ENCODE measurements around the gene SERPINB1.

Gene SERPINB1

DNA sequence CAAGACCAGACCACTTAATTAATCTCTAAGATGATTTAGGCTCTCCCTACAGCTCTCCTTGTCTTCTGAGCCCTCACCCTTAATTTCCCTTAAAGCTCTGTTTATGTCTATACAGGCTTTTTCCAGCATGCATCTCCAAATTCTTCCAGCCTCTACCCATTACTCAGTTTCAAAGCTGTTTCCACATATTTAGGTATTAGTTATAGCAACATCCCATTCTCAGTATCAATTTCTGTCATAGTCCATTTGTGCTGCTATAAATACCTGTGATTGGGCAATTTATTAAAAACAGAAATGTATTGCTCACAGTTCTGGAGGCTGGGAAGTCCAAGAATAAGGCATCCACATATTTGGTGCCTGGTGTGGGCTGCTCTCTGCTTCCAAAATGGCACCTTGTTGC lies 2.3 kb upstream of the SERPINB1 start:
- no peak for DNase-seq

DNA sequence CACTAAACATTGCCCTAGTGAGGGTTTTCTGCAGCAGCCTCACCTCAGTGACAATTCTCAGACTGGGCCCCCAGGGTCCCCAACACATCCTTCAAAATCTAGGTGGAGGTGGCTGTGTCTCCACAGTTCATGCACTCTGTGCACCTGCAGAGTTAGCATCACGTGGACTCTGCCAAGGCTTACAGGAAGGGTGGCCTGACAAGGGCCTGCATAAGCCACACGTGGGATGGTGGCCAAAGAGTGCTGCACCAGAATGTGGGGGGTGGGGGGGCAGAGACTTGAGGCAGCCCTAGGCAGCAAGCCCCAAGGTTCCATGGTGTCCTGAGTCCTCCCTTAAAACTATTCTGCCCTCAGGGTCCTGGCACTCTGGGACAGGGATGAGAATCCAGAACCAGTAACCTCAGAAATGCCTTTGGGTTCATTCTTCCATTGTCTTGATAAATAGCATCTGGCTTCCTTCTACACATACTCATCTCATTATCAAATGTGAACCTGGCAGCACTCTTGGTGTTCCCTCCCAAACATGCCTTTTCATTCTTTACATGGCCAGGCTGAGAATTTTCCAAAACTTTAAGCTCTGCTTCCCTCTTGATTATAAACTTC lies 1.6 kb upstream of the SERPINB1 start:
- DNase-seq = no peak

GRCh38 chr6:2842139-2842552 lies 483 bp upstream of the SERPINB1 start:
- no peak for DNase-seq

DNA sequence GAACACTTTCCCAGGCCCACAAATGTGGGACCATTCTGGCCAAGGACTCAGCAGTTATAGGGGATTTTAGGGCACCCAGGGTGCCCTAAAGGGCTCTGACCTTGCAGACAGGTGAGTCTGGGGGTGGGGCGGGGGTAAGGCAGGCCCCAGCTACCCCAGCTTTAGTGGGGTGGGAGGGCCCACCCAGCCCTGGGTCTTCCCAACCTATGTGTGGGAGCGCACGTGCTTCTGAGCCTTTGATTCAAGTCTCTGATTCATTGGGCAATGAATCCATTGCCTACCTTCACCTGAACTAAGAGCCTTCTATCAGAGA lies 958 bp downstream of the SERPINB1 start:
- no peak for DNase-seq

DNA sequence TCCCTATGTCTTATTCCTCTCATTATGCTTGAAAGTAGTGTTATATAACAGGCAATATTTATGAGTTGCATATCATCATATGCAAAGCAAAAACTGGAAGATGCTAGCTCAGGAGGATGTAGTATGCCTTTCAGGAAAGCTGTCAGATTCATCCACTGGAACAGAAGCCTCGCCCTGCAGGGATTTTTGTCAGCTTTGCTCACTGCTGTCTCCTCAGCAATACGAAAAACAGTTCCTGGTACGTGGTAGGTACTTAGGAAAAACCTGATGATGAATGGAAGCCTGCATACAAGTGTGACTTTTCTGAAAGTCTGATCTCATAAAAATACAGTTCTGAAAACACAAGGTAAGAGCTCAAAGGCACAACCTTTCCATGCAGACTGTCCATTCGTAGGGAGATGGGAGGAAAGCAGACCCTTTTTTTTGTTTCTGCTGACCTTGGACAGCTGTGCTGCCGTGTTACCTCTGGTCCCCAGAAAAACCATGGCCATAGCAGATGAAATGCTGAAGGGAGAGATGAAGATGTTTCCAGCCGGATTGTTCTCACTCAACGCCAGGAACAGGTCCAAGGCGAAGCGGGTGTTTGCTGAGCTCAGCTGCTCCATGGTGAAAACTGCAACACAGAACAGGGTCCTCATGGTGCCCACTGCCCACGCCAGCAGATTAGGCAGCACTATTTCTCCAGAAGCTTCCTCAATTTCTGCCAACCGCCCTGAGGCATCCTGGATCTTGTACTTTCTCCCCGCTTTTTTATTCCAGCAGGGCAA lies 1.5 kb downstream of the SERPINB1 start:
- no peak for DNase-seq

DNA sequence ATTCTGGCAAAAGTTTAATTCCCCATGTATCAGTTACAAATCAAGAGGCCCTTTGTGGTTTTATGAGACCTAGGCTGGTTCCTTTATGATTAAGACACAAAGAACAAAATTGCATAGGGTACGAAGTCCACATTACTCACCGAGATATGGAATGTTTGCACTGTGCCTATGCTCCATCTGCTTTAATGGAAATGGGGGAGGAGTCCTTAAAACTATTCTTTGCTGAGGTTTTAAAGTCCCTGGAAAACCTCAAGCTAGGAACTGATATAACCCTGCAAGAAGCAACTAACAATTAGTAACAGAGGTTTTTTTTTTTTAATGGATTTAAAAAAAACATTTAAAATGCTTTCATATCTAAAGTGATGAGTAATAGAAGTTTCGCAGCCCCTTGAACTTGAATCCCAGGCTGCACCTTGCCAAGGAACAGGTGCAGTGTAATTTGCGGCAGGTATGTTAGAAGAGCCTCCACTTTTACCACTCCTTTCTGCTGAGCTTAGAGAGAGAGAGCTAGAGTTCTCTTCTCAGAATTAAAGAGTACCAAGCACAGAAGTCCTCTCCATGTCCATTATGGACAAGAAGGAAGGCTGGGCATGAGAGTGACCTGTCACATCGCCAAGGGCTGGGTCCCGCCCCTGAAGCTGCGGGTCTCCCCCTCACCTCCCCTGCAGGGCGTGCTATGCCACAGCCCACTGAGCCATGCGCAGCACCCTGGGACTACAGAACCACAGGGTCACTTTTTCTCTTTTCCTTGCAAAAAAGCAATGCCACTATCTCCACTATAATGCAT lies 2.3 kb downstream of the SERPINB1 start:
- DNase-seq = no peak

DNA sequence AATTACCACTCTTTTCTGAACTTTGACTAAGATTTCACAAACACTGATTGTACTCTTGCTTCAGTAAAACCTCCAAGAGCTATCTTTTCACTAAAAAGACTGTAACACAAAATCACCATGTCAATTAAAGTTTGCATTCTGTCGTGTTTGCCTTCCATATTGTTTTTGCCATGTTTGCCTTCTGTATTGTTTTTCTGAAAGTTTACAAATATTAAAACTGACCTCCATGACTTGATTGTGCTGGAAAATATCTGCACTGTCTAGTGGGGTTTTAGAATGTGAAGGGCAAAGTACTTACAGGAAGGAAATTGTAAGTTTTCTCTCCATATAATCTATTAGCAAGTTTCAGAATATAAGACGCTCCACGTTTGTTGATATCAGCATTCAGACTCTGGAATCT lies 3.4 kb downstream of the SERPINB1 start:
- DNase-seq = no peak

DNA sequence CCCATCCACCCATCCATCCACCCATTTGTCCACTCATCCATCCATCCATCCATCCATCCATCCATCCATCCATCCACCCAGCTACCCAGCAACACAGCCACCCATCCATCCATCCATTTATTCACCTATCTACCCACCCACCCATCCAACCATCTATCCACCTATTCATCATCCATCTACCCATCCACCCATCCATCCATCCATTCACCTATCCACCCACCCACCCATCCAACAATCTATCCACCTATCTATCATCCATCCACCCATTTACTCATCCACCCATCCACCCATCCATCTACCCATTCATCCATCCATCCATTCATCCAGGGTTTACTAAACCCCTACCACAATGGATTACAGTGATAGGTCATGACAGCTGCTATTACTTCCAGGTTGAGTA lies 7.4 kb downstream of the SERPINB1 start:
- DNase-seq = no peak

DNA sequence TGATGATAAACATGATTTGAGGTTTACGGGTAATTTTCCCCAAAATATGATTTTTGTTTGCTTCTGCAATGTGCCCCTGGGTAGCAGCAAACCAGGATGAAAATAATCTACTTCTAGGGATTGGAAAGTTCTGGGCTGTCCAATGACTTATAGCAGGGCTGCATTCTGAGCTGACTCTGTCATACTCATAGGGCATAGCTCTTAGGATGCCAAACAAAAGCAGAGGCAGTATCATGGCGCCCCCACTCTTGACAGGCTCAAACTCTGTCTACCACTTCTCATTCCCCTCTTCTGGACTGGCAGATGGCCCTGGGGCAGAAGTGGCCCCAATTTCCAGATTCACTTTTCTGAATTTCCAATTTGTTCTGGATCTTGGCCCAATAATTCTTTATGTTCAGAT lies 10.3 kb downstream of the SERPINB1 start:
- DNase-seq = no peak

- DNase-seq = no peak
Measured at GRCh38 chr6:2830183-2830582, 11.5 kb downstream of the SERPINB1 start.

DNA sequence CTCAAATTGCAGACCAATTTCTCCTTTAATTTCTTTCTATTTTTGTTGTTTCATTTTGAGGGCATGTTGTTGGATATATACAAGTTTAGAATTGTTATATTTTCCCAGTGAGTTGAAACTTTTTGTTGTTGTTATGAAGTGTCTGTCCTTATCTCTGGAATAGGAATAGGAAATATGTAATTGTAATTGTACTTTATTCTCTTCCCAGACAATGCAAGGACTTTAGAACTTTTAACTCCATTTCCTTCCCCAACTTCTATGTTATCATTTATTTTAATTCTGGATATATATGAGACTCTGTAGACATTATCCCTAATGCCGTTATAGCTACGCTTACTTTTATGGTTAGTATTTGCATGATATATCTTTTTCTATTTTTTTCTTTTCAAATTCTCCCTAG lies 12.4 kb downstream of the SERPINB1 start:
- no peak for DNase-seq

- no peak for DNase-seq
Measured at GRCh38 chr6:2828629-2829028, 13.0 kb downstream of the SERPINB1 start.

DNA sequence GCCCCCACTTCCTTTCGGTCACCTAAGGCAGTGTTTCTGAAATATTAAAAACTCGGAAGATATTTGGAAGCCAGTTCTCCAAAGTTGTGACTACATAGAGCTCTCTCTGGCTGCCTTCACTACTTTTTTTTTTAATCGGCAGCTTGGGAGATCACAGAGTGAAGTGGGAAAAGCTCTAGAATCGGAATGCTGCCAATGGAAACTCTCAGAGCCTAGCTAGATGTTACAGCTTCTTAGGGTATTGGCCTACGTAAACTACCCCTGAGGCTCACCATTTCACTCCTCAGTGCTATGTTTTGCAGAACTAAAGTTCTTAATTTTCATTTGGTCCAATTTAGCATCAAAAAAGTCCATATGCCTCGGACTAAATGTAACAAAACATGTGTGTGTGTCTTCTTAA lies 14.5 kb downstream of the SERPINB1 start:
- DNase-seq = no peak

DNA sequence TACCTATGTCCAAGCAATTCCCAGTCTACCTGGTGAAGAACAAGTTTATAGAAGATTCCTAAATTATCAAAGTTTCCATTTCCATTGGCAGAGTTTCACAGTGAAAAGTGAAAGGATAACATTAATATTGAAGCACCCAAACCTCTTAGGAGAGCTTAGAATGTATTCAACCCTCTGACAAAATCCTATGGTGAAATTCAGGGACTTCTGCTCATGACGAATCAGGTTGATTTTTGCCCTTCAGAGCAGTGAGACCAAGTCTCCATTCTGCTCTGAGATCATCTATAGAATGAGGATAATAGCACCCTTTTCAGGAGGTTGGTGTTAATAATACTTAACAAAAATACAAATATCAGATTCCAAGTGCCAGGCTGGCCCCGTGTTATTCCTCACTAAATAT lies 15.5 kb downstream of the SERPINB1 start:
- no peak for DNase-seq

GRCh38 chr6:2823104-2823850 lies 18.4 kb downstream of the SERPINB1 start:
- DNase-seq = no peak

GRCh38 chr6:2821554-2821953 lies 20.1 kb downstream of the SERPINB1 start:
- no peak for DNase-seq

- DNase-seq = no peak
Measured at GRCh38 chr6:2820415-2820814, 21.2 kb downstream of the SERPINB1 start.

DNA sequence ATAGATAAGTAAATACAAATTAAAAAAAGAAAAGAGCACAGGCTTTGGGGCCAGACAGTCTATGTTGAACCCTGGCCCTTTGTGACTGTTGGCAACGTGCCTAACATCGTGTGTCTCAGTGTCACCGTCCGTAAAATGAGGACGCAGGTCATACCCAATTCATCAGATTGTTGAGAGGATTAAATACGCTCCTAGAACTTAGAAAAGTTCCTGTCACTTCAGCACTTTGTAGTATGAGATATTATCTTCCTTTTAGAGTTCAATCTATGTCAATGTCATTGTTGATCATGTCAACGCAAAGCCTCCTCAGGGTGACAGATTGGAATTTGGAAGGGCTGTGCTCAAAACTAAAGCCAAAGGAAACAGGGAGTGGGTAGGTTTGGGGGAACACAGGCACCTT lies 21.7 kb downstream of the SERPINB1 start:
- DNase-seq = no peak

- DNase-seq = no peak
Measured at GRCh38 chr6:2819115-2819514, 22.5 kb downstream of the SERPINB1 start.

- no peak for DNase-seq
Measured at GRCh38 chr6:2818593-2818992, 23.1 kb downstream of the SERPINB1 start.

DNA sequence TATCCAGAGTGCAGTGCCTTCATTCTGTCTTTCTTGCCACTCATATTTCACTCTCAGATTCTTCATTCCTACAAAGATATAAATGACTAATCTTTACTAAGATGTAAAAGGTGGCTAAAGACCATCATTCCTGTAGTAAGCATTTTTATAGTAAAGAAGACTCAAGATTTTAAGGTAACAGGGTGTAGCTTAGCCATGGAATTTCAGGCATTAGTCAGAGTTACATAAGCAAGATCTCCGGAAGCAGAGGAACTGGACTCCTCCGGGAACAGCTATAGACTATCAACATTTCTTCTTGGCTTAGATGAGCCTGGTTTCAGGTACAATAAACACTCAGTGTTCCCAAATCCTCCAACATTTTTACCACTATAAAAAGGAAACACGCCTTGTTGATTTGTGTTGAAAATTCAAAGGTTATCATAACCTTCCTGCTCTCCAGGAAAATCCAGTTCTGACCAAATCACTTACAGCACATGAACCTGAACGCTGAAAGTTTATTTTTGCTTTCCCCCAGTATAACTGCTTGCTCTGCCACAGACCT lies 23.7 kb downstream of the SERPINB1 start:
- DNase-seq = no peak

DNA sequence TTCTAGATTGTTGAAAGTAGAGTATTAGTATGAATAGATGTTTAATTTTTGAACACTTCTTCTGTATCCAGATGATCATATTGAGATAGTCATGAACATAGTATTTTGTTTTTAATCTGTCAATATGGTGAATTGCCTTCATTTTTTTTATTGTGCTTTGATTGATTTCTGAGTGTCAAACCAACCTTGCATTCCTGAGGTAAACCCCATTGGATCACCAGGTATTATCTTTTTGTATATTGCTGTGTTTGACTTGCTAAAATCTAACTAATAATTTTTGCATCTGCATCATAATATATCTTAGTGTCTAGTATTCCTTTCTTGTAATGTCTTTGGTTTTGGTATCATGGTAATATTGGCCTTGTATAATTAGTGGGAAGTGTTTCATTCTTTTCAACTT lies 25.5 kb downstream of the SERPINB1 start:
- DNase-seq = no peak

DNA sequence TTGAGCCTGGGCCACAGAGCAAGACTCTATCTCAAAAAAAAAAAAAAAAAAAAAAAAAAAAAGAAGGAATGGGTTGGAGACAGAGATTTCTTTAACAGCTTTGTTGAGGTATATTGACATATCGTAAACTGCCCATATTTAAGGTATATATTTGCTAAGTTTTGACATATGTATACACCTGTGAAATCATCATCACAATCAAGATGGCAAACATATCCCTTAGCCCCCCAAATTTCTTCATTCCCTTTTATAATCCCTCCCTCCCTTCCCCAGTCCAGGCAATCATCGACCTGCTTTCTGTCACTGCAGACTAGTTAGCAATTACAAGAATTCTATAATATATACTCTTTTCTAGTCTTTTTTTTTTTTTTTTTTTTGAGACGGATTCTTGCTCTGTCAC lies 29.0 kb downstream of the SERPINB1 start:
- no peak for DNase-seq
